ENCODE results near the gene MUS81.
"Not testable (repeated sequence)": the region's sequence is repeated elsewhere in the genome, so short reads cannot be mapped to it uniquely, and the experiment has no call there.

The MUS81 gene

GRCh38 chr11:65860278-65861164 lies at the start of gene MUS81:
Gene MUS81, plus strand, starts transcription at chr11:65860433. Its CDS starts 321 bp downstream, at chr11:65860754.
- DNase-seq, result peak; percentile 96

- no peak for DNase-seq
Measured at GRCh38 chr11:65811764-65812475, 48.3 kb upstream of the MUS81 start.

- no peak for DNase-seq
Measured at GRCh38 chr11:65814131-65814985, 45.9 kb upstream of the MUS81 start.

GRCh38 chr11:65814986-65815565 lies 45.2 kb upstream of the MUS81 start:
- no peak for DNase-seq

GRCh38 chr11:65816696-65817095 lies 43.5 kb upstream of the MUS81 start:
- DNase-seq, result no peak

- no peak for DNase-seq
Measured at GRCh38 chr11:65817312-65817834, 42.9 kb upstream of the MUS81 start.

GRCh38 chr11:65817835-65818680 lies 42.2 kb upstream of the MUS81 start:
- peak; percentile 84 for DNase-seq

- no peak for DNase-seq
Measured at GRCh38 chr11:65821107-65821506, 39.1 kb upstream of the MUS81 start.

GRCh38 chr11:65822776-65823528 lies 37.3 kb upstream of the MUS81 start:
- DNase-seq, result no peak

- no peak for DNase-seq
Measured at GRCh38 chr11:65826984-65827735, 33.1 kb upstream of the MUS81 start.

- DNase-seq, result no peak
Measured at GRCh38 chr11:65829459-65829858, 30.8 kb upstream of the MUS81 start.

GRCh38 chr11:65832231-65832630 lies 28.0 kb upstream of the MUS81 start:
- not testable (repeated sequence) for DNase-seq

- peak; percentile 91 for DNase-seq
Measured at GRCh38 chr11:65833297-65834030, 26.8 kb upstream of the MUS81 start, which contains the start of gene SNX32. Gene SNX32, plus strand, starts transcription at chr11:65833963. Its CDS starts 103 bp downstream, at chr11:65834066.

GRCh38 chr11:65834202-65834601 lies 26.0 kb upstream of the MUS81 start:
- no peak for DNase-seq

GRCh38 chr11:65842144-65842543 lies 18.1 kb upstream of the MUS81 start:
- DNase-seq, result no peak

GRCh38 chr11:65843811-65844210 lies 16.4 kb upstream of the MUS81 start:
- no peak for DNase-seq

- no peak for DNase-seq
Measured at GRCh38 chr11:65844231-65844872, 15.9 kb upstream of the MUS81 start.

- no peak for DNase-seq
Measured at GRCh38 chr11:65847746-65848145, 12.5 kb upstream of the MUS81 start.

GRCh38 chr11:65848693-65849092 lies 11.5 kb upstream of the MUS81 start:
- DNase-seq, result not testable (repeated sequence)

Measured in NCI-H1105 (cell line).